ENCODE results near the gene KSR2.

Gene KSR2

GRCh38 chr12:117433878-117434277, 534.9 kb downstream of the KSR2 start:
- Mint-ChIP-seq H3K27ac (no peak overlapping the region), H3K4me3 (no peak overlapping the region), H3K36me3 (no peaks in the 10 kb centered on the region), H3K27me3 (no peaks in the 10 kb centered on the region), H3K9me3 (no peaks in the 10 kb centered on the region), H3K4me1 (no peaks in the 10 kb centered on the region)

- H3K27me3 Mint-ChIP-seq, result no peaks in the 10 kb centered on the region
These were observed 538.5 kb downstream of the KSR2 start for GRCh38 chr12:117430246-117430645.

GRCh38 chr12:117427211-117427610, 541.6 kb downstream of the KSR2 start:
- Mint-ChIP-seq H3K9me3 (no peaks in the 10 kb centered on the region), H3K27me3 (peaks cover 3% of the 10 kb centered on the region), H3K4me1 (no peaks in the 10 kb centered on the region), H3K36me3 (no peaks in the 10 kb centered on the region), H3K4me3 (no peak overlapping the region), H3K27ac (no peak overlapping the region)

More at GRCh38 chr12:117430246-117430645, 538.5 kb downstream of the KSR2 start:
- Mint-ChIP-seq H3K4me1 (no peaks in the 10 kb centered on the region), H3K9me3 (no peaks in the 10 kb centered on the region), H3K36me3 (no peaks in the 10 kb centered on the region), H3K4me3 (no peak overlapping the region), H3K27ac (no peak overlapping the region)

- H3K4me3 Mint-ChIP-seq, result no peak overlapping the region
- H3K9me3 Mint-ChIP-seq, result no peaks in the 10 kb centered on the region
- H3K27ac Mint-ChIP-seq, result no peak overlapping the region
These were observed 546.8 kb downstream of the KSR2 start for GRCh38 chr12:117421987-117422386.

GRCh38 chr12:117421068-117421752, 547.6 kb downstream of the KSR2 start:
- Mint-ChIP-seq H3K9me3 (no peaks in the 10 kb centered on the region), H3K4me3 (no peak overlapping the region), H3K36me3 (no peaks in the 10 kb centered on the region), H3K27me3 (peaks cover 5% of the 10 kb centered on the region), H3K4me1 (no peaks in the 10 kb centered on the region), H3K27ac (no peak overlapping the region)

More at GRCh38 chr12:117421987-117422386, 546.8 kb downstream of the KSR2 start:
- Mint-ChIP-seq H3K27me3 (peaks cover 5% of the 10 kb centered on the region), H3K36me3 (no peaks in the 10 kb centered on the region), H3K4me1 (no peaks in the 10 kb centered on the region)

DNA sequence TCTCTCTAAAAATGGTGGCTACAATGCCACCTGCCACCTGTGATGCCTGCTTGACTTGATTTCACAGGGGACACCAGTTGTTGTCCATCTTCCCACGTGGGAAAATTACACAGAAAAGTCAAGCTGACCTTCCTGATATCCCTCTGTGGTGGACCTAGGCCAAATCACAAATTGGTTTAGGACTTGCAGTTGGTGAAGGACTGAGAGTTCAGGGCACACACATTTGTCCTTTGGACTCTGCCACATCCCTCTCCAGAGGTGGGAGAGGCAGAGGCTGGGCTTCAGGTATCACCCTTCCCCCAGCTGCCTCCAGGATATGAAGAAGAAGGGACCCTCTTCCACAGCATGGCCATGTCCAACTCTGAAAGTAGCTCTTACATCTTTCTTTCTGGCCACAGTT, 551.8 kb downstream of the KSR2 start:
- Mint-ChIP-seq H3K27ac (no peak overlapping the region), H3K4me1 (no peaks in the 10 kb centered on the region), H3K9me3 (no peaks in the 10 kb centered on the region), H3K36me3 (no peaks in the 10 kb centered on the region), H3K27me3 (peaks cover 3% of the 10 kb centered on the region), H3K4me3 (no peak overlapping the region)

DNA sequence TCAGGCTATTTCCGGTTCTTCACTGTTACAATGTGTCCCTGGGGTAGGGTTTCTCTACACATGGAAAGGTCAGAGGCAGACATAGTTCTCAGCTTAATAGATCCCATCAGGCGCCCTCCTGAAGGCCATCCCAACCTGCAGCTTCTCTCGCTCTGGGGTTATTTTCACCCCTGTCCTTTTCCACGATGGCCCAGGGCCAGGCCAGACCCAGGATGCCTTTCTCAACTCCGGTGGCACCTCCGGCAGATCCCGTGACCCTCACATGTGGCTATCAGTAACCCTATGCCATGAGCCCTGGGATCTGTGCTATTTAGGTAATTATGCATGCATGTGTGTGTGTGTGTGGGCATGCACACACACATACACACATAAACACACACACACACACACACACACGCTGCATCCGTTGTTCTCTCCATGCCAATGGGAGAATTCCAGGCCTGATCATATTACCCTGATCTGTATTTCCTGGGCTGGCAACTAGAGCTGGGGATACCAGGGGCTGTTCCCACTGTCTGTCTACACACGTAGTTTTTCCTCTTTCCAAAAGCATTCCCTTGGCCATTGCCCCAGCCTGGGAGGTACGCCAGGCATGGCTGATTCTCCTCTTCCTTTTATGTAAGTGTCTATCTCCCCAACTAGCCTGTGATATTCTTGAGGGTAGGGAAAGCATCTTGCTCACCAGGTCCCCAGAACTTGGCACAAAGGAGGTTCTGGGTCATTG, 556.2 kb downstream of the KSR2 start:
- no peaks in the 10 kb centered on the region for H3K9me3 Mint-ChIP-seq
- H3K36me3 Mint-ChIP-seq, result no peaks in the 10 kb centered on the region
- no peak overlapping the region for H3K4me3 Mint-ChIP-seq
- no peak overlapping the region for H3K27ac Mint-ChIP-seq
- H3K4me1 Mint-ChIP-seq, result no peaks in the 10 kb centered on the region
- H3K27me3 Mint-ChIP-seq, result peaks cover 3% of the 10 kb centered on the region

DNA sequence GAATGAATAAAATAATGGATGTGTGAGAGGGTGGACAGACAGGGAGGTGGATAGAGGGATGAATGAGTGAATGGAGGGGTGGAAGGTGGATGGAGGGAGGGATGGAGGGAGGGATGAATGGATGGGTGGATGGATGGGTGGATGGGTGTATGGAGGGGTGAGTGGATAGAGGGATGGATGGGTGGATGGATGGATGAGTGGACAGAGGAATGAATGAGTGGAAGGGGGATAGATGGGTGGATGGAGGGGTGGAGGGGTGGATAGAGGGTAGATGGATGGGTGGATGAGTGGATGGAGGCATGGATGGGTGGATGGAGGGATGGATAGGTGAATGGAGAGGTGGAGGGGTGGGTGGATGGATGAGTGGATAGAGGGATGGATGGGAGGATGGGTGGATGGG, 559.5 kb downstream of the KSR2 start:
- peaks cover 3% of the 10 kb centered on the region for H3K27me3 Mint-ChIP-seq
- H3K27ac Mint-ChIP-seq, result no peak overlapping the region
- no peaks in the 10 kb centered on the region for H3K9me3 Mint-ChIP-seq
- no peak overlapping the region for H3K4me3 Mint-ChIP-seq
- H3K4me1 Mint-ChIP-seq, result no peaks in the 10 kb centered on the region
- H3K36me3 Mint-ChIP-seq, result no peaks in the 10 kb centered on the region

- Mint-ChIP-seq H3K27me3 (peaks cover 3% of the 10 kb centered on the region), H3K27ac (no peak overlapping the region), H3K9me3 (no peaks in the 10 kb centered on the region), H3K36me3 (no peaks in the 10 kb centered on the region), H3K4me1 (no peaks in the 10 kb centered on the region), H3K4me3 (no peak overlapping the region)
These were observed 560.5 kb downstream of the KSR2 start for GRCh38 chr12:117408161-117408791.

GRCh38 chr12:117404940-117405339, 563.9 kb downstream of the KSR2 start:
- Mint-ChIP-seq H3K36me3 (no peaks in the 10 kb centered on the region), H3K27ac (no peak overlapping the region), H3K4me1 (no peaks in the 10 kb centered on the region), H3K4me3 (no peak overlapping the region), H3K27me3 (peaks cover 2% of the 10 kb centered on the region), H3K9me3 (peaks cover 4% of the 10 kb centered on the region)

- Mint-ChIP-seq H3K4me3 (no peak overlapping the region), H3K4me1 (no peaks in the 10 kb centered on the region), H3K27me3 (peaks cover 2% of the 10 kb centered on the region), H3K27ac (no peak overlapping the region), H3K9me3 (peaks cover 4% of the 10 kb centered on the region), H3K36me3 (no peaks in the 10 kb centered on the region)
These were observed 564.5 kb downstream of the KSR2 start for GRCh38 chr12:117404203-117404853.

DNA sequence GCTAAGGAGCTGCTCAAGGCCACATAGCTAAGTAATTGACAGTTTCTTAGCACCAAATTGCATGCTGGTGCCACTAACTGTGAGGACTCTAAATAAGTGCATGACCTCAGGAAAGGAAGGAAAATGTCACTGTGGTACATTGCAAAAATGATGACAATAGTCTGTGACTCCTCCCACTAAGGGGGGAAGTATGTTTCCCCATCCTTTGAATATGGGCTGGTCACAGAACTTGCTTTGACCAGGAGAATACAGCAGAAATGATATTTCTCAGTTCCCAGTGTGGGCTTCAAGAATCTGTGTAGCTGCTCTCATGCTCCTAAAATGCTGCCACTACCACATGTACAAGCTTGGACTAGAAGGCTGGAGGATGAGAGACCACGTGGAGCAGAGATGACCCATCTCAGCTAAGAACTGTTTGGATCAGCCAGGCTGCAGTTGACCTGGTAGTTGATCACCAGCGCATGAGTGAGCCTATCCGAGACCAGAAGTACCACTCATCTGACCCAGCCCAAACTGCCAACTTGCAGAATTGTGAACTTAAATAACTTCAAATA, 565.1 kb downstream of the KSR2 start:
- no peaks in the 10 kb centered on the region for H3K4me1 Mint-ChIP-seq
- no peak overlapping the region for H3K27ac Mint-ChIP-seq
- no peak overlapping the region for H3K4me3 Mint-ChIP-seq
- no peaks in the 10 kb centered on the region for H3K36me3 Mint-ChIP-seq
- H3K27me3 Mint-ChIP-seq, result peaks cover 1% of the 10 kb centered on the region
- H3K9me3 Mint-ChIP-seq, result peaks cover 4% of the 10 kb centered on the region
